Transverse colon (tissue), 3 donors: ENCODE results near the gene PALS2.

Experiments
- EP300 ChIP-seq: sonication (generic); formaldehyde crosslinking; IDR thresholded peaks from one replicate; pipeline ENCODE4 v1.6.1; 2017; ENCODE audit warnings: antibody characterized with exemption, low read depth
- TF ChIP-seq, protein P1 (sequence below), 5 experiments: fragments of 200-600 bp in 3 of 5; fragments of 450-650 bp in 2 of 5; sonication (generic) in 3 of 5; IDR thresholded peaks; 1 replicate in 2 of 5; 2 replicates in 3 of 5; pipeline ENCODE4 v1.5.1; 2016 to 2017; ENCODE audit warnings: antibody characterized with exemption in 5 of 5, inconsistent platforms in 3 of 5, mild to moderate bottlenecking in 2 of 5, moderate library complexity in 1 of 5

DNA sequence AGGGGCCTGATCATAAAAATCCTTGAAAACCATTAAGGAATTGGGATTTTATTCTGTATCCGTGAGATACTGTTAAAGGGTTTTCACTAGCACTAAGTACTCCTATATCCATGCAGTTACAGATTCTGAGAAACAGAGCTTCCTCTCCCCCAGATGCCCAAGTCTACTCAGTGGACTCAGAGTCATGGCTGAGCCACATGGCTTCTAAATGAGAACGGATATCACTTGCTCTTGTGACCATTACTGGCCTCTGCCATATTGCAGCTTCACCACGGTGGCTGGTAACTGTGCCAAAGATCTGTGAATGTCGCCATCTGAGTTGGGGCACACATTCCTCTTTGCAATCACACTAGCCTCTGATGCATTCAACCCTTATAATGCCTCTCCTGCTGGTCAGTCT is 42.0 kb upstream of the PALS2 start:
- no peak for TF ChIP-seq EP300
- TF ChIP-seq, protein P1, sequence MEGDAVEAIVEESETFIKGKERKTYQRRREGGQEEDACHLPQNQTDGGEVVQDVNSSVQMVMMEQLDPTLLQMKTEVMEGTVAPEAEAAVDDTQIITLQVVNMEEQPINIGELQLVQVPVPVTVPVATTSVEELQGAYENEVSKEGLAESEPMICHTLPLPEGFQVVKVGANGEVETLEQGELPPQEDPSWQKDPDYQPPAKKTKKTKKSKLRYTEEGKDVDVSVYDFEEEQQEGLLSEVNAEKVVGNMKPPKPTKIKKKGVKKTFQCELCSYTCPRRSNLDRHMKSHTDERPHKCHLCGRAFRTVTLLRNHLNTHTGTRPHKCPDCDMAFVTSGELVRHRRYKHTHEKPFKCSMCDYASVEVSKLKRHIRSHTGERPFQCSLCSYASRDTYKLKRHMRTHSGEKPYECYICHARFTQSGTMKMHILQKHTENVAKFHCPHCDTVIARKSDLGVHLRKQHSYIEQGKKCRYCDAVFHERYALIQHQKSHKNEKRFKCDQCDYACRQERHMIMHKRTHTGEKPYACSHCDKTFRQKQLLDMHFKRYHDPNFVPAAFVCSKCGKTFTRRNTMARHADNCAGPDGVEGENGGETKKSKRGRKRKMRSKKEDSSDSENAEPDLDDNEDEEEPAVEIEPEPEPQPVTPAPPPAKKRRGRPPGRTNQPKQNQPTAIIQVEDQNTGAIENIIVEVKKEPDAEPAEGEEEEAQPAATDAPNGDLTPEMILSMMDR (IDR thresholded peaks at IDR 0.05), result no peak
